ENCODE data around the gene TMEM156.

The TMEM156 gene

DNA sequence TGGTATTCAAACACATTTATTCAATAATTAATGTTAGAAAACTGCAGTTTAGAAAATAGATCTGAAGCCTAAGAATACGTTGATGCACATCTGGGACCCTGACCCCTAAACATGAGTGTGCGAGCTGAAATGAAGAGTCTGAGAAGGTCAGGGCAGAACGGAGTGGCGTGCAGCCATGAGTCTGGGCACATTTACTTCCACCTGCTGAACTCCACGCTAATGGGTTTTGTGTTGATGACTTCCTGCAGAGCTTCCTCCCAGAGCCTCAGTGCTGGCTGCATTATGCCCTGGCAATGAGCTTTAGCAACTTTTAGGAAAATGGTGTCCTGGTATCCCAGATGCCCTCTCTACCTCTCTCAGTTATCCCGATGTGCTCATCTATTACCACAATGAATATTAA is 111.5 kb downstream of the TMEM156 start:
- H3K27me3 ChIP-seq (ENCODE audit: control insufficient read depth, insufficient read depth, low read length), result no peaks in the 10 kb centered on the region
- no peak overlapping the region for H3K9ac ChIP-seq (ENCODE audit: low read depth, low read length)
- peaks cover 84% of the 10 kb centered on the region for H3K36me3 ChIP-seq (ENCODE audit: insufficient read depth, low read length)
- H3K9me3 ChIP-seq (replicated peaks; ENCODE audit: low read length), result no peaks in the 10 kb centered on the region
- no peak overlapping the region for H3K4me3 ChIP-seq (ENCODE audit: low read length)
- no peak overlapping the region for H3K4me2 ChIP-seq (ENCODE audit: low read length)
- no peaks in the 10 kb centered on the region for H3K4me1 ChIP-seq (ENCODE audit: control insufficient read depth, insufficient read depth, low read length)

DNA sequence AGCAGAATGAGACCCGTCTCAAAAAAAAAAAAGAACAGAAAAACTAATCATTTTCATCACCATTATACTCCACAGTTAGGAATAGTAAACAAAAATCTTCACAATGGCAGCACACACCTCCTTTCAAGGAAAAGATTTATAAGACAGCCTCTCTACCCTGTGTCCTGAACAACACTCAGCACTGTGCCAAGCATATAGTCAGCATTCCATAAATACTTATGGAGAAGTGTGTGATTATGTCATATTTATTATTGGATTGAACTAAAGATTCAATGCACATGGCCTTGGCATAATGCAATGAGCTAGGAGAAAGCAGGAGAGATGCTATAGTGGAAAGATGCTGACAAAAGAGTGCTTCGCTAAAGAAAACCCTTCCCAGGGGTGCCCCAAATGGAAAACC is 112.0 kb downstream of the TMEM156 start:
- Histone ChIP-seq H3K36me3 (ENCODE audit: insufficient read depth, low read length) (peaks cover 84% of the 10 kb centered on the region), H3K9me3 (replicated peaks; ENCODE audit: low read length) (no peaks in the 10 kb centered on the region), H3K27me3 (ENCODE audit: control insufficient read depth, insufficient read depth, low read length) (no peaks in the 10 kb centered on the region), H3K4me1 (ENCODE audit: control insufficient read depth, insufficient read depth, low read length) (no peaks in the 10 kb centered on the region), H3K9ac (ENCODE audit: low read depth, low read length) (no peak overlapping the region), H3K4me3 (ENCODE audit: low read length) (no peak overlapping the region), H3K4me2 (ENCODE audit: low read length) (no peak overlapping the region)

DNA sequence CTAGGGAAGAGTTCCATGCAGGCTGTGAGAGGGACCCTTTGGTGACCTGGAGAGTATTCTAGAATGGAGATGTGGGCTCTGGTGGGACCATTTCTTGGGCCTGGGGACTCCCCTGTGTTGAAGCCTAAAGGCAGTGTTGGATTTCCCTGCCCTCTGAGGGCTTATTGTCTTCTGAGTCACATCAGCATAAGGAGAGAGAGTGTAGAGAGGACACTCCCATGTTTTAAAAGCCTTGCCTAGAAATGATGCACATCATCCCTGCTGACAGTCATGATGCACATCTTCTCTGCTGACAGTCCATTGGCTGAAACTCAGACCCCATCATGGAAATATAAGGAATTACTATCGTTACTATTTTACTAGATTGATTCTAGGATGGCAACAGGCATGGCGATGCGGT is 112.7 kb downstream of the TMEM156 start:
- no peak overlapping the region for H3K4me2 ChIP-seq (ENCODE audit: low read length)
- no peaks in the 10 kb centered on the region for H3K9me3 ChIP-seq (replicated peaks; ENCODE audit: low read length)
- H3K9ac ChIP-seq (ENCODE audit: low read depth, low read length), result no peak overlapping the region
- no peak overlapping the region for H3K4me3 ChIP-seq (ENCODE audit: low read length)
- H3K4me1 ChIP-seq (ENCODE audit: control insufficient read depth, insufficient read depth, low read length), result no peaks in the 10 kb centered on the region
- H3K27me3 ChIP-seq (ENCODE audit: control insufficient read depth, insufficient read depth, low read length), result no peaks in the 10 kb centered on the region
- peaks cover 84% of the 10 kb centered on the region for H3K36me3 ChIP-seq (ENCODE audit: insufficient read depth, low read length)

DNA sequence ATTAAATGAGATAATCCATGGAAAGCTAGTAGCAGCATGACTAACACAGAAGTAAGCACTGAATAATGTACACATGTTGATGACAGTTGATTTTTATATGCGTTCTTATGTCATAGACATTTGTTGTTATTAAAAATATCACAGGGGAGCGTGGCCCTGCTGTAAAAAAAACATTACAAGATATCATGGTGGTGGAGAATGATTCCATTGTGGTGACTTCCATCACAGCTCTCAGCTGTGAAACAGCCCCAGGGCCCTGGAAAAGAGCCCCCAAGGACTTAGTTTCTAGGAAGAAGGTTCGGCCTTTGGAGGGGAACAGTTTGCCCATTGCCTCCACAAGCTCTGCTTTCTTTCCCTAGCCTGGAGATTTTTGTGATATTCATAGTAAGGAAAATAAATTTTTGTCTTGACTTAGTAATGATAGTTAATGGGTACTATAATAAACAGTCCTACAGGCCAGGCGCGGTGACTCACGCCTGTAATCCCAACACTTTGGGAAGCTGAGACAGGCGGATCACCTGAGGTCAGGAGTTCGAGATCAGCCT is 114.7 kb downstream of the TMEM156 start:
- H3K27me3 ChIP-seq (ENCODE audit: control insufficient read depth, insufficient read depth, low read length), result no peaks in the 10 kb centered on the region
- no peaks in the 10 kb centered on the region for H3K9me3 ChIP-seq (replicated peaks; ENCODE audit: low read length)
- H3K4me3 ChIP-seq (ENCODE audit: low read length), result no peak overlapping the region
- H3K4me1 ChIP-seq (ENCODE audit: control insufficient read depth, insufficient read depth, low read length), result no peaks in the 10 kb centered on the region
- H3K36me3 ChIP-seq (ENCODE audit: insufficient read depth, low read length), result peaks cover 76% of the 10 kb centered on the region
- no peak overlapping the region for H3K9ac ChIP-seq (ENCODE audit: low read depth, low read length)
- no peak overlapping the region for H3K4me2 ChIP-seq (ENCODE audit: low read length)
